Mesenteric fat pad (tissue), 1 donor: ENCODE measurements around the gene HIF1A. TPM values are rescaled to one million over a fixed set of nuclear protein-coding genes. Genes with fewer than 3 reads are reported as not detected.
"Not testable (repeated sequence)": the region's sequence is repeated elsewhere in the genome, so short reads cannot be mapped to it uniquely, and the experiment has no call there.

Experiments used
- DNase-seq: peaks from one replicate; pipeline ENCODE4 v3.0.0-alpha.2; 2020; ENCODE audit warnings: low spot score
- total RNA-seq: library from RNA; stranded (reverse); fragmentation: NEBNext Ultra II Directional; extraction: Animal tissue kit (Norgen Biotek cat#: 25700); gene quantifications from one replicate; pipeline ENCODE4 v1.2.1, GENCODE V29; 2021
- donor health status: DM: yes; HTN: yes; CAD: no.

Gene HIF1A
- total RNA-seq, 1 donor from 2014 or later: 207 TPM

GRCh38 chr14:61746881-61747280, 51.6 kb downstream of the HIF1A start:
- DNase-seq: no peak

DNA sequence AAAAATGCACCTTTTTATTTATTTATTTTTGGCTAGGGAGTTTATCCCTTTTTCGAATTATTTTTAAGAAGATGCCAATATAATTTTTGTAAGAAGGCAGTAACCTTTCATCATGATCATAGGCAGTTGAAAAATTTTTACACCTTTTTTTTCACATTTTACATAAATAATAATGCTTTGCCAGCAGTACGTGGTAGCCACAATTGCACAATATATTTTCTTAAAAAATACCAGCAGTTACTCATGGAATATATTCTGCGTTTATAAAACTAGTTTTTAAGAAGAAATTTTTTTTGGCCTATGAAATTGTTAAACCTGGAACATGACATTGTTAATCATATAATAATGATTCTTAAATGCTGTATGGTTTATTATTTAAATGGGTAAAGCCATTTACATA, 52.0 kb downstream of the HIF1A start:
- DNase-seq: no peak

- no peak for DNase-seq
These were observed 54.0 kb downstream of the HIF1A start for GRCh38 chr14:61749264-61749663.

- DNase-seq: no peak
These were observed 54.6 kb downstream of the HIF1A start for GRCh38 chr14:61749867-61750266.

GRCh38 chr14:61750708-61751474, 55.6 kb downstream of the HIF1A start:
- DNase-seq: peak; percentile 95

GRCh38 chr14:61751475-61751989, 56.2 kb downstream of the HIF1A start:
- no peak for DNase-seq

DNA sequence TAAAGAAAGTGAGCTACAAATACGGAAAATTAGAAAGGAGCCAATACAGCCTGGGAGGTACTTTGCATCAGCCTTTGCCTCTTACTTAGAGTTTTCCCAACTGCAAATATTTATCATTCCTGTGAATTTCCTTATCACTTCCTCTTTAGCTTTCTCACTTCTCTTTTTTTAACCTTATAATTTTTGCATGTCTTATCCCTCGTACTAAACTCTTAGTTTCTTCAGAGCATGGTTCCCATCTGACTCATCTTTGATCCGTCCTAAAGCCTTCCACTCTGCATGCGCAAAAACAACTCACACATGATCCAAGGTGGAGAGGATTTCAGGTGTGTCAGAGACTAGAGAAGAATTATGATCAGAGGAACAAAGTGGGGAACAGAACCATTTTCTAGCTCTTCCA, 57.3 kb downstream of the HIF1A start:
- DNase-seq: no peak

DNA sequence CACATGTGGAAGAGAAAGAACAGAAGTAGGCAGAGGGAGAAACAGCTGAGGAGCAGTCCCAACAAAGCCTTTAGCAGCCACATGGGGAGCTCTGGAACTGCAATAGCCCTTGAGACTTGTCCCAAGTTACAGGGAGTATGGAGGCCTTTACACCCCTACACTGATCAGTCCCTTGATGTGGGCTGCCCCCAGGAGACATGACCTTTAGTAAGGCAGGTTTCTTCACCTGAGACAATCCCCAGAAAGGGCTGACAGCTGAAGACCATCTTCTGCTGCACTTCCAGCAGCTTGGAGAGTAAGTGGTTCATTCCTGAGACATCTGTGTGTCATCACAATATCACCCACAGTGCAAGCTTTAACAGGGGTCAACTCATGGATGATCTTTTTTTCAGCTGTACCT, 58.3 kb downstream of the HIF1A start:
- no peak for DNase-seq

DNA sequence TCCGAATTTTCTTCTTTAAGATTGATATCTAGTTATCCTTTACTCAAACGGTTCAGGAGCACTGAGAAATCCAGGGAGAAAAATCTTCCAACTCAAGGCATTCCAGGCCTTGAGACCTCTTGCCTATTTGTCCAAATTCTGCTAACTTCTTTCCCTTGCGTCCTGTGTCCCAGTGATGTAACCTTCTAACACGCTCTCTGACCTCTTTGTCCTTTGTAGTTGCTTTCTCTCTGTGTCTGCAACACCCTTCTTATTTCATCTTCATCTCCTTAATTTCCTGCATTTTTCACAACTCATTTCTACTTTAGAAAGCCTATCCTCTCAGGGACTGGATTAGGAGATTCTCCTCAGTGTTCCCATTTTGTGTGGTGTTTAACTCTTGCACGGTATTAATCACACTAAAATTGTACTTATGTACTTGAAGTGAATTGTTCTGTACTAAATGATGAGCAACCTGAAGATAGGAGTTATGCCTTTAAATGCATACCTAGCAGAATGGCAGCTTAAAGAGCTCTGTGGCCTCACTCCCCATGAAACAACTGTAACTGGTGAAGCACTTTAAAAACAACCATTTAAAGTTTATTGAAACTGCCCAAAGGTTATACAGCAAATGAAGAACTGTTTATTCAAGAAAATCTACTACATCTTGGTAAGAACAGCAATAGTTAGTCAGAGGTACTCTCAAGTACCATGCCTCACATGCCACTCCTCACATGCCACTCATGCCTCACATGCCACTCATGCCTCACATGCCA, 59.5 kb downstream of the HIF1A start:
- no peak for DNase-seq

DNA sequence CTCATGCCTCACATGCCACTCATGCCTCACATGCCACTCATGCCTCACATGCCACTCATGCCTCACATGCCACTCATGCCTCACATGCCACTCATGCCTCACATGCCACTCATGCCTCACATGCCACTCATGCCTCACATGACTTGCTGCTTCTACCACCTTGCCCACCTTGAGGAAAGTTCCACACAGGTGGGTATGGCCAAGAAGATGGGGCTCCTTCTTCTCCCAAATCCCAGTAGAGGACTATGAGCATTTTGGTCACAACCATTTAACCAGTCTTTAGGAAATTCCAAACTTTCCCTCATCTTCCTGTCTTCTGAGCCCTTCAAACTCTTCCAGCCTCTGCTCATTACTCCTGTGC, 60.0 kb downstream of the HIF1A start:
- DNase-seq: not testable (repeated sequence)

GRCh38 chr14:61756135-61756534, 60.8 kb downstream of the HIF1A start:
- no peak for DNase-seq

DNA sequence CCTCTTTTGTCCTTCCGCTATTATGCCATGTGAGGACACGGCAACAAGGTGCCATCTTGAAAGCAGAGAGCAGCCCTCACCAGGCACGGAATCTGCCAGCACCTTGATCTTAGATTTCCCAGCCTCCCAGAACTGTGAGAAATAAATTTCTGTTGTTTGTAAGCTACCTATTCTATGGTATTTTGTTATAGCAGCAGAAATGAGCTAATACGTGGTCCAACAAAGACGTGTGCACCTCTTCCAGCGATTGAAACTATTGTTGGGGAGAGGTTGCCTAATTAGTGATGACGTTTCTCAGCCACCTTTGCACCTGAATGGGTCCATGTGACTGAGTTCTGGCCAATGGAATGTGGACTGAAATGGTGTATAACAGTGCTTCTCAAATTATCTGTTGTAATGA, 64.6 kb downstream of the HIF1A start:
- no peak for DNase-seq

DNA sequence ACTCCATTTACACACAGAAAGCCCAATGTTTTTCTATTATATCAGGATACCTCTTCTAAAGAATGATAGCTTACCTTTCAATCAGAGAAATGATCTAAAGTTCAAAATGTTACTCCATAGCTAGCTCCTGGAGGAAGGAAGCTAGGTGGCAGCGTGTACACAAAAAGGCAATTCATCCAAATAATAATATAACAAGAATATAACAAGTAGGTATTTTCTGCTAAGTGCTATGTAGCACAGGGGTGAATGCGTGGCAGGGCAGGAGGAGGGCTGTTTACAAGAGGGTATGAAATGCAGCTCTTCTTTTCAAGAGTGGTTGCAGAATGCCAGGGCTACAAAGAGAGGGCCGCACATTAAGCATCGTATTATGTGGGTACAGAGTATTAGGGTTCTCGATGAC, 66.2 kb downstream of the HIF1A start:
- no peak for DNase-seq

DNA sequence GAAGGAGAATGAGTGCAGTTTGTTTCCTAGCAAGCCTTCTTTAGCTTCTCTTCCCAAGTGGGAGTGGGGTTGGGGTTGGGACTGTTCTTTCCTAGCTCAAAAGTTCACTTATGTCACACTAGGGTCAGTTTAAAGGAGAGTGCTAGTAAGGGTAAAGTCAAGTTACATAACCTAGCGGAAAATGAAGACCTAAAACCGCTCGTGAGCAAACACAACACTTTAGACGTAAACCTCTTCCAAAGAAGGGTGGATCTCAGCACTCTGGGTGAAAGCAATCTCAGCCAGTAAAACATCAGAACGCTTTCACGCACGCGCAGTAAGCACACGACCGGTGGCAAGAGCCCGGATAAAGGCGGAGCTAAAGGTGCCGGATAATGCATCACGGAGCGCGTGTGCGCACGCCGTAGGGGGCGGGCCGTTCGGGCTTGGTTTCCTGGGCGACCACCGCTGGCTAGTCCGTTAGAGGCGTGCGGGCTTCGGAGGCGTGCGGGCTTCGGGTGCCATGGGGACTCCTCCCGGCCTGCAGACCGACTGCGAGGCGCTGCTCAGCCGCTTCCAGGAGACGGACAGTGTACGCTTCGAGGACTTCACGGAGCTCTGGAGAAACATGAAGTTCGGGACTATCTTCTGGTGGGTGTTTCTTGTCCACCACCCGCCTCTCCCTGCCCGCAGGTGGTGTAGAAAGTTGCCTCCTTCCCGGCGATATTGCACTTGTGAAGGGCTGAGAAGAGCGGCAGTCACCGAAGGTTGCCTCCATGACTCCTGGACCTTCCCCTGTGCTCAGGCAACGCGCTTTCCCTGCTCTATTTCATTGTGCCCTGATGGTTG, 66.9 kb downstream of the HIF1A start, which contains the start of gene SNAPC1:
SNAPC1 (plus strand) TSS at position 462 of the 828 bp plus-strand sequence; CDS start at position 503, 41 bp downstream.
- peak; percentile 98 for DNase-seq

DNA sequence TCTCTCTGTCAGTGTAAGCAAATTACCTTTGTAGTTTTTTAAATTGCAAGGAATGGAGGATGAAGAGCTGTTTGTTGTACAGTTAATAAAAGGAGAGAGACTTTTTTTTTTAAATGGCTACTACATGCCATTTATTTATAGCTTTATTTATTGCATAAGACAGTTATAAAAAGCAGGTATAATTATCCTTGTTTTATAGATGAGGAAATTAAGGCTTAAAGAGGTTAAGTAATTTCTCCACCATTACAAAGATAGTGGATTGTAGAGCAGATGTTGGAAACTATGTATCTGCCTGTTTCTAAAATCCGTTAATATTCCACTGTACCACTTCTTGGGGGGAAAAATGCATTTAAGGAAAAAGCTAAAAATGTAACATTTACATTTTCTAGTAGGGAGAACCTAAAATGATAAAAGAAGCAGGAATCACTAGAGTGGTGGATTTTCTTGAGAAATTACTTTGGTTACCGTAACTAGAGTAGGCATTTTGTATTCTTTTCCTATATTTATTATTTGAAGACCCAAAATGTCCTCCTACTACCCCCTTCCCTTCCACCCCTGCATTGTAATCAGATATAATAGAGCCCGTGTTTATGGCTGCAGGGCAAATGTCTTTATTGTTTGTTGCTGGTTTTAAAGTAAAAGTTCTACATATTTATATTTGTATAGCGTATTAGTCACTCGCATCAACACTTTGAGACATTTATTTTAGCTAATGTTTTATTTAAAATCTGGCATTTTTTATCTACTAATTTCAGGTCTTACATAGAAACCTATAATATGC, 69.2 kb downstream of the HIF1A start:
- no peak for DNase-seq

DNA sequence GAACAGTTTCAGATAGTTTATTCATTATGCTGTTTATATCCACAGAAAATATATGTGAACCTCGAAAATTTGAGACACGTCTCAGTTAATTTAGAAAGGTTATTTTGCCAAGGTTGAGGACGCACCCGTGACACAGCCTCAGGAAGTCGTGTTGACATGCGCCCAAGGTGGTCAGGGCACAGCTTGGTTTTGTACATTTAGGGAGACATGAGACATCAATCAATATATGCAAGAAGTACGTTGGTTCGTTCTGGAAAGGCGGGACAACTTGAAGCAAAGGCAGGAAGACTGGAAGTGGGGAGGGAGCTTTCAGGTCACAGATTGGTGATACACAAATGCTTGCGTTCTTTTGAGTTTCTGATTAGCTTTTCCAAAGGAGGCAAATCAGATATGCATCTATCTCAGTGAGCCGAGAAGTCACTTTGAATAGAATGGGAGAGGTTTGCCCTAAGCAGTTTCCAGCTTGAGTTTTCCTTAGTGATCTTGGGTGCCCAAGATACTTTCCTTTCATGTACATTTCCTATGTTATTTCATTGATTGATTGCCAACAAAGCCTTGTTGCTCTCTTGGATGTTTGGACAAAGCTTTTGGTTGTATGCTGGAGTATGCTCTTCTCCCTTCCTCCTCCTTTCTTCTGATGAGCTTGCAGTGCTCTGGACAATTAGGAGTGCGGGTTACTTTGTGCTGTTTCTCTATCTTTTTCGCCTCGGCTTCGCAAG, 70.1 kb downstream of the HIF1A start:
- no peak for DNase-seq

- no peak for DNase-seq
These were observed 70.8 kb downstream of the HIF1A start for GRCh38 chr14:61766151-61766550.

GRCh38 chr14:61768240-61768639, 72.9 kb downstream of the HIF1A start:
- DNase-seq: no peak

- DNase-seq: no peak
These were observed 74.6 kb downstream of the HIF1A start for GRCh38 chr14:61769893-61770292.

DNA sequence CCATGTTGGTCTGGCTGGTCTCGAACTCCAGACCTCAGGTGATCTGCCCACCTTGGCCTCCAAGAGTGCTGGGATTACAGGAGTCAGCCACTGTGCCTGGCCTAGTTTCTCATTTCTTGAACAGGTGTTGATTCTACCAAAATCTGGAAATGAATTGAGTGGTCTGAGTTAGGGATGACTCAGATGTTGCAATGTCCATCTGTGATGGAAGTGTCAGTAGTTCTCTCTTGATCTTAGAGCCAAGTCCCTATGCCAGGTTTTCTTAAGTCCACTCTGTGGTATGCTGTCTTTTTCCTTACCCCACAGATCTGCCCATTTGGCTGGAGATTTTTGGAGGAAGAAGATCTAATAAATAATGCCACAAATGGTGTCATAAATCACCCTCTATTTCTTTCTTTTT, 79.5 kb downstream of the HIF1A start:
- no peak for DNase-seq
